ENCODE results near the gene NPHP4.

DNA sequence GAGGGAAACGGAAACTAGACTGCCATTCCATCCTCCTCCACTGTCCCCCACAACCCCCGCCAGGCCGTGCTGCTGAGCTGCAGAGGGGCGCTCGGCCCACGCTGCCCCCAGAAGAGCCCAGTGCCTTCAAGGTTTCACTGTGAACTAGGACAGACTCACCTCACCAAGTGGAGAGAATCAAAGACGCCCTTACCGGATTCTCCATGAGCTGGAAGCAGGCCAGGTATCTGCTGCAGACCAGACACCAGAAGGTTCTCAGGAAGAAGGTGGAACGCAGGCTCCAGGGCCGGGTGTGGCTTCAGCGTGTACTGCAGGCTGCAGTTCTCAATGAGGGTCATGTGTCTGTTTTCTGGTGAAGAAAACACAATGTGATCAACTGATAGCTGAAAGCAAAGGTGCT, 30.6 kb downstream of the NPHP4 start:
- TF ChIP-seq, protein P1, sequence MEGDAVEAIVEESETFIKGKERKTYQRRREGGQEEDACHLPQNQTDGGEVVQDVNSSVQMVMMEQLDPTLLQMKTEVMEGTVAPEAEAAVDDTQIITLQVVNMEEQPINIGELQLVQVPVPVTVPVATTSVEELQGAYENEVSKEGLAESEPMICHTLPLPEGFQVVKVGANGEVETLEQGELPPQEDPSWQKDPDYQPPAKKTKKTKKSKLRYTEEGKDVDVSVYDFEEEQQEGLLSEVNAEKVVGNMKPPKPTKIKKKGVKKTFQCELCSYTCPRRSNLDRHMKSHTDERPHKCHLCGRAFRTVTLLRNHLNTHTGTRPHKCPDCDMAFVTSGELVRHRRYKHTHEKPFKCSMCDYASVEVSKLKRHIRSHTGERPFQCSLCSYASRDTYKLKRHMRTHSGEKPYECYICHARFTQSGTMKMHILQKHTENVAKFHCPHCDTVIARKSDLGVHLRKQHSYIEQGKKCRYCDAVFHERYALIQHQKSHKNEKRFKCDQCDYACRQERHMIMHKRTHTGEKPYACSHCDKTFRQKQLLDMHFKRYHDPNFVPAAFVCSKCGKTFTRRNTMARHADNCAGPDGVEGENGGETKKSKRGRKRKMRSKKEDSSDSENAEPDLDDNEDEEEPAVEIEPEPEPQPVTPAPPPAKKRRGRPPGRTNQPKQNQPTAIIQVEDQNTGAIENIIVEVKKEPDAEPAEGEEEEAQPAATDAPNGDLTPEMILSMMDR (IDR thresholded peaks at IDR 0.05; ENCODE audit: low read depth, low read length, poor library complexity, severe bottlenecking) = no peak
- TF ChIP-seq EZH2phosphoT487 (IDR thresholded peaks at IDR 0.05; ENCODE audit: borderline replicate concordance, low read length) = no peak
